H1 (cell line): ENCODE data around the gene RAB11FIP3. TPM values are rescaled to one million over a fixed set of nuclear protein-coding genes. Genes with fewer than 3 reads are reported as not detected.

Source experiments
- BACH1 ChIP-seq: IDR thresholded peaks from 2 replicates; pipeline ENCODE4 v1.6.1; 2012; ENCODE audit warnings: low read length, improper control_type of control experiment
- BRCA1 ChIP-seq: IDR thresholded peaks from 2 replicates; pipeline ENCODE4 v1.6.1; 2012; ENCODE audit warnings: low read depth, low read length, improper control_type of control experiment
- CBX8 ChIP-seq: fragments of 300-800, 300-1000 bp; sonication (generic); IDR thresholded peaks from 2 replicates; pipeline ENCODE4 v1.7.1; 2016; ENCODE audit warnings: low read depth, low read length, borderline replicate concordance
- FOSL1 ChIP-seq: IDR thresholded peaks from 2 replicates; pipeline ENCODE4 v1.6.1; 2011; ENCODE audit warnings: mild to moderate bottlenecking, low read depth, low read length, moderate library complexity; ENCODE audit not compliant: insufficient read depth
- RAD21 ChIP-seq, 2 experiments: IDR thresholded peaks in 1 of 2; conservative IDR thresholded peaks in 1 of 2; 2 replicates each; pipeline ENCODE4 v1.6.1; 2011; ENCODE audit warnings: low read depth in 2 of 2, low read length in 2 of 2, improper control_type of control experiment in 1 of 2, inconsistent platforms in 1 of 2, mild to moderate bottlenecking in 1 of 2, moderate library complexity in 1 of 2
- RFX5 ChIP-seq: IDR thresholded peaks from 2 replicates; pipeline ENCODE4 v1.6.1; 2011; ENCODE audit warnings: low read depth, low read length, improper control_type of control experiment, borderline replicate concordance
- SAP30 ChIP-seq: fragments of 300-600 bp; sonication (generic); IDR thresholded peaks from 2 replicates; pipeline ENCODE4 v1.7.1; 2012; ENCODE audit warnings: low read length, moderate library complexity, mild to moderate bottlenecking, inconsistent platforms; ENCODE audit not compliant: insufficient read depth, insufficient replicate concordance
- SUZ12 ChIP-seq: fragments of 200-600 bp; sonication (generic); IDR thresholded peaks from 2 replicates; pipeline ENCODE4 v1.6.1; 2012; ENCODE audit warnings: mild to moderate bottlenecking, inconsistent platforms, low read length, moderate library complexity, mixed read lengths
- polyA plus RNA-seq, 7 experiments: library from polyadenylated mRNA; depleted of rRNA in 3 of 7; stranded (reverse) in 5 of 7; unstranded in 2 of 7; fragments of >200 nt in 5 of 7; fragments of 200-250 nt in 2 of 7; gene quantifications; 1 replicate in 5 of 7; 2 replicates in 1 of 7; 4 replicates in 1 of 7; pipeline versions ENCODE4 v1.2.1 to v1.2.3, GENCODE V29; 2011 to 2013; ENCODE audit warnings: missing spikeins in 2 of 7, mixed read lengths in 2 of 7
- total RNA-seq: library from RNA; stranded (reverse); fragmentation: NEBNext Ultra II Directional; extraction: Animal tissue kit (Norgen Biotek cat#: 25700); gene quantifications from 2 replicates; pipeline ENCODE4 v1.2.1, GENCODE V29; 2021

The RAB11FIP3 gene
- total and polyA plus RNA-seq, 2 of the 8 experiments (the other 6 are each of a cell fraction or from before 2014, with no cell fraction given): 9.3 to 35.2 TPM

DNA sequence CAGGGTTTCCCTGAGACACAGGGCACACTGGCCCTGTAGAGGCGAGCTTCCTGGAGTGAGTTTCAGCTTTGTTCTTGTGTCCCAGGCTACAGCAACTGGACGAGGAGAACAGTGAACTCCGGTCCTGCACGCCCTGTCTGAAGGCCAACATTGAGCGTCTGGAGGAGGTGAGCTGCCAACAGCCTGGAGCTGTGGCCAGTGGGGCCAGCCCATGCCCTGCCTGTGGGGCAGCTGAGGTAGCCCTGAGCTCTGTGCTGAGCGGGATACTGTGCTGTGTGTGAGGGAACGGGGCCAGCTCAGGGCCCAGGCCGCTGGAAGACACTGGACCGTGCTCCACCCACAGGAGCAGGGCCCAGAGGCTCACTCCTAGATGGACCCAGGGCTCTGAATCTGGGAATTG lies 93.4 kb downstream of the RAB11FIP3 start (continued):
- TF ChIP-seq RAD21 (IDR thresholded peaks at IDR 0.05 in 1 of 2, conservative IDR thresholded peaks at IDR 0.05 in 1 of 2; ENCODE audit: low read depth in 2 of 2, low read length in 2 of 2): no peak
- no peak for TF ChIP-seq FOSL1
- TF ChIP-seq SUZ12: no peak
- no peak for TF ChIP-seq RFX5
- no peak for TF ChIP-seq SAP30
- TF ChIP-seq BACH1: no peak
- TF ChIP-seq BRCA1: no peak
- no peak for TF ChIP-seq CBX8
